NT2/D1 (cell line): ENCODE data around the gene CATSPERE.
"Not testable (repeated sequence)": the region's sequence is repeated elsewhere in the genome, so short reads cannot be mapped to it uniquely, and the experiment has no call there.

Experiments used
- DNase-seq: peaks from one replicate; pipeline ENCODE4 v3.0.0-alpha.2; 2011; ENCODE audit warnings: low read depth, low spot score
- H3K27me3 ChIP-seq: 2 replicates; pipeline ENCODE4 v1.6.0; 2011; ENCODE audit warnings: mild to moderate bottlenecking; ENCODE audit not compliant: insufficient read length, insufficient read depth
- H3K36me3 ChIP-seq: 2 replicates; pipeline ENCODE4 v1.6.1; 2011; ENCODE audit warnings: mild to moderate bottlenecking, low read length, mixed read lengths; ENCODE audit not compliant: insufficient read depth, insufficient read length
- H3K4me1 ChIP-seq: 2 replicates; pipeline ENCODE4 v1.5.1; 2011; ENCODE audit not compliant: insufficient read depth, insufficient read length
- H3K4me3 ChIP-seq: 2 replicates; pipeline ENCODE4 v1.5.1; 2011; ENCODE audit warnings: low read depth; ENCODE audit not compliant: insufficient read length
- H3K9ac ChIP-seq: 2 replicates; pipeline ENCODE4 v1.6.0; 2011; ENCODE audit warnings: low read depth; ENCODE audit not compliant: insufficient read length
- H3K9me3 ChIP-seq: 2 replicates; pipeline ENCODE4 v1.5.1; 2011; ENCODE audit warnings: mild to moderate bottlenecking, low read length; ENCODE audit not compliant: insufficient read depth
- SUZ12 ChIP-seq: IDR thresholded peaks from 2 replicates; pipeline ENCODE4 v1.6.1; 2011; ENCODE audit not compliant: insufficient read length, insufficient read depth; ENCODE audit errors: extremely low read depth
- YY1 ChIP-seq: IDR thresholded peaks from 2 replicates; pipeline ENCODE4 v1.6.1; 2011; ENCODE audit not compliant: insufficient read length, insufficient read depth
- ZNF274 ChIP-seq: IDR thresholded peaks from 2 replicates; pipeline ENCODE4 v1.6.1; 2011; ENCODE audit warnings: mild to moderate bottlenecking, low read depth, low read length

CATSPERE gene

GRCh38 chr1:244660595-244660994 is 199.5 kb downstream of the CATSPERE start:
- Histone ChIP-seq H3K36me3 (peaks cover 39% of the 10 kb centered on the region), H3K4me3 (no peak overlapping the region), H3K27me3 (no peaks in the 10 kb centered on the region), H3K4me1 (no peaks in the 10 kb centered on the region), H3K9ac (no peak overlapping the region), H3K9me3 (no peaks in the 10 kb centered on the region)
- TF ChIP-seq ZNF274 (no peak), YY1 (no peak), SUZ12 (no peak)
- DNase-seq = no peak

DNA sequence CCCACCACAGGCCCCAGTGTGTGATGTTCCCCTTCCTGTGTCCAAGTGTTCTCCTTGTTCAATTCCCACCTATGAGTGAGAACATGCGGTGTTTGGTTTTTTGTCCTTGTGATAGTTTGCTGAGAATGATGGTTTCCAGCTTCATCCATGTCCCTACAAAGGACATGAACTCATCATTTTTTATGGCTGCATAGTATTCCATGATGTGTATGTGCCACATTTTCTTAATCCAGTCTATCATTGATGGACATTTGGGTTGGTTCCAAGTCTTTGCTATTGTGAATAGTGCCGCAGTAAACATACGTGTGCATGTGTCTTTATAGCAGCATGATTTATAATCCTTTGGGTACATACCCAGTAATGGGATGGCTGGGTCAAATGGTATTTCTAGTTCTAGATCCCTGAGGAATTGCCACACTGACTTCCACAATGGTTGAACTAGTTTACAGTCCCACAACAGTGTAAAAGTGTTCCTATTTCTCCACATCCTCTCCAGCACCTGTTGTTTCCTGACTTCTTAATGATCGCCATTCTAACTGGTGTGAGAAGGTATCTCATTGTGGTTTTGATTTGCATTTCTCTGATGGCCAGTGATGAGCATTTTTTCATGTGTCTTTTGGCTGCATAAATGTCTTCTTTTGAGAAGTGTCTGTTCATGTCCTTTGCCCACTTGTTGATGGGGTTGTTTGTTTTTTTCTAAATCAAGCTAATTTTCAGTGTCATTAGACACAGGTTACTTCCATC is 200.7 kb downstream of the CATSPERE start:
- H3K36me3 ChIP-seq = peaks cover 34% of the 10 kb centered on the region
- H3K9ac ChIP-seq, H3K4me3 ChIP-seq, H3K4me1 ChIP-seq, DNase-seq, H3K9me3 ChIP-seq, H3K27me3 ChIP-seq: not testable (repeated sequence)

GRCh38 chr1:244662599-244662998 is 201.5 kb downstream of the CATSPERE start:
- H3K4me1 ChIP-seq = no peaks in the 10 kb centered on the region
- DNase-seq = no peak
- H3K27me3 ChIP-seq = no peaks in the 10 kb centered on the region
- H3K36me3 ChIP-seq = peaks cover 28% of the 10 kb centered on the region
- no peak for TF ChIP-seq ZNF274
- TF ChIP-seq YY1 = no peak
- TF ChIP-seq SUZ12 = no peak
- no peaks in the 10 kb centered on the region for H3K9me3 ChIP-seq
- H3K4me3 ChIP-seq = no peak overlapping the region
- no peak overlapping the region for H3K9ac ChIP-seq

DNA sequence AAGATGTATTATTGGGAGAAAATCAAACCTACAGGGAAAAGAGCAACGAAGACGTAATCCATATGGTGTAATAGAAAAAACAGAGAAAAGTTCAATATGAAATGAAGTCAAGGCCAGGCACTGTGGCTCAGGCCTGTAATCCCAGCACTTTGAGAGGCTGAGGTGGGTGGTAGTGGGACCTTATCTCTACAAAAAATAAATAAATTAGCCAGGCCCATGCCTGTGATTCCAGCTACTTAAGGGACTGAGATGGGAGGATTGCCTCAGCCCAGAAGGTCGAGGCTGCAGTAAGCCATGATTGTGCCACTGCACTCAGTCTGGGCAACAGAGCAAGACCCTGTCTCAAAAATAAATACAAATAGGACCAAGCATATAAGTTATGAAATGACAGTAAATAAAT is 203.3 kb downstream of the CATSPERE start:
- peaks cover 13% of the 10 kb centered on the region for H3K36me3 ChIP-seq
- H3K4me3 ChIP-seq = no peak overlapping the region
- no peak for TF ChIP-seq YY1
- TF ChIP-seq SUZ12 = no peak
- TF ChIP-seq ZNF274 = no peak
- no peaks in the 10 kb centered on the region for H3K4me1 ChIP-seq
- H3K27me3 ChIP-seq = no peaks in the 10 kb centered on the region
- H3K9me3 ChIP-seq = no peaks in the 10 kb centered on the region
- no peak for DNase-seq
- no peak overlapping the region for H3K9ac ChIP-seq

DNA sequence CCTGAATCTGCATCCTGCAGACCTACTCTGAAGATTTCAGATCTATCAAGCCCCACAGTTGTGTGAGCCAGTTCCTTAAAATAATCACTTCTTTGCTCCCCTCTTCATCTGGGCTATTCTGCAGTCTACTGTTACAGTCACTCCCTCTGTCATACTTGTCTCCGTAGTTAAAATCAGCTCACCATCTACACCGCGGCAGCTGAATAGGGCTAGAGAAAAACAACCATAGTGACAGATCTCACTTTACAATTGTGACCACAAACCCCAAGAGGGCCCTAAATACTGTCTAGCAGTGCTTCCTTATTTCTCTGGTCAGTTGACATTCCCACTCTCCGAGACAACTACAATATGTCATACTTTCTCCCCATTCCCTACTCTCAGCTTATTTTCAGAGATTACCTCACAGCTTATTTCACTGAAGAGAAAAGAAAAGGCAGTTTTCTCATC is 204.7 kb downstream of the CATSPERE start:
- no peak for DNase-seq
- H3K4me3 ChIP-seq = no peak overlapping the region
- no peaks in the 10 kb centered on the region for H3K27me3 ChIP-seq
- TF ChIP-seq ZNF274 (no peak), SUZ12 (no peak), YY1 (no peak)
- no peaks in the 10 kb centered on the region for H3K4me1 ChIP-seq
- H3K9me3 ChIP-seq = no peaks in the 10 kb centered on the region
- no peak overlapping the region for H3K9ac ChIP-seq
- peaks cover 2% of the 10 kb centered on the region for H3K36me3 ChIP-seq

GRCh38 chr1:244666672-244667418 is 205.8 kb downstream of the CATSPERE start:
- not testable (repeated sequence) for H3K36me3 ChIP-seq, H3K9me3 ChIP-seq, H3K4me3 ChIP-seq, H3K9ac ChIP-seq, H3K27me3 ChIP-seq, H3K4me1 ChIP-seq, DNase-seq

DNA sequence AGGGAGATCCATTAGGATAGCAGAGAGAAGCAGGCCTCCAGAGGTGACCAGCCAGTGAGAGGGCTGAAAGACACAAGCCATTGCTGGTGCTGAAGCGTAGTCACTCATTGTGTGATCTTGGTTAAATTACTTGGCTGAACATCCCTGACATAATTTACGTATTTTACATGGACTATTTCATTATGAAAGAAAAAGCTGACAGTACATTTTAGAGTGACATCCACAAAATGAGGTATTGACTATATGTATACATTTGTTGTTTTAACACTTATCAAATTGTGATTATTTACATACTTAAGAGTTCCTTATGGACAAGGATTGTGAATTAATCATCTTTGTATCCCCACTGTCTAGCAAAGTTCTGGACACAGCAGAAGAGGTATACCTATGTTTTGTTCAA is 206.7 kb downstream of the CATSPERE start:
- no peak for DNase-seq
- H3K4me1 ChIP-seq = no peaks in the 10 kb centered on the region
- no peaks in the 10 kb centered on the region for H3K9me3 ChIP-seq
- peaks cover 2% of the 10 kb centered on the region for H3K36me3 ChIP-seq
- TF ChIP-seq ZNF274 (no peak), SUZ12 (no peak), YY1 (no peak)
- H3K9ac ChIP-seq = no peak overlapping the region
- H3K27me3 ChIP-seq = no peaks in the 10 kb centered on the region
- no peak overlapping the region for H3K4me3 ChIP-seq
